Neural crest cell (in vitro differentiated cells): ENCODE results near the gene DNAJC1. TPM values are rescaled to one million over a fixed set of nuclear protein-coding genes. Genes with fewer than 3 reads are reported as not detected.
A peak's percentile ranks its signal among the peaks of the same experiment; 100 is the strongest.

Experiments
- DNase-seq: peaks from one replicate; pipeline ENCODE4 v3.0.0; 2021; ENCODE audit warnings: low read depth, mixed read lengths, low spot score
- H3K27ac Mint-ChIP-seq: one replicate; pipeline ENCODE4 v1.8.0; 2021; ENCODE audit warnings: mild to moderate bottlenecking, mixed read lengths; ENCODE audit not compliant: unreplicated experiment
- H3K27me3 Mint-ChIP-seq: 2 replicates; pipeline ENCODE4 v1.8.0; 2021; ENCODE audit warnings: low read depth, mild to moderate bottlenecking, mixed read lengths
- H3K36me3 Mint-ChIP-seq: 2 replicates; pipeline ENCODE4 v1.8.0; 2021; ENCODE audit warnings: low read depth, mild to moderate bottlenecking, mixed read lengths
- H3K4me1 Mint-ChIP-seq: 2 replicates; pipeline ENCODE4 v1.8.0; 2021; ENCODE audit warnings: mixed read lengths
- H3K4me3 Mint-ChIP-seq: one replicate; pipeline ENCODE4 v1.8.0; 2021; ENCODE audit warnings: mild to moderate bottlenecking, mixed read lengths
- H3K9me3 Mint-ChIP-seq: 2 replicates; pipeline ENCODE4 v1.8.0; 2021; ENCODE audit warnings: mixed read lengths
- total RNA-seq: library from RNA; stranded (reverse); gene quantifications from 2 replicates; pipeline ENCODE4 v1.2.1, GENCODE V29; 2021
- TF ChIP-seq, protein P1 (sequence below): fragments of 200-600 bp; sonication (generic); conservative IDR thresholded peaks from 2 replicates; pipeline ENCODE4 v1.5.0; 2021; ENCODE audit warnings: antibody characterized with exemption, mild to moderate bottlenecking

Gene DNAJC1
- total RNA-seq, 1 donor from 2014 or later, result 34.3 TPM

DNA sequence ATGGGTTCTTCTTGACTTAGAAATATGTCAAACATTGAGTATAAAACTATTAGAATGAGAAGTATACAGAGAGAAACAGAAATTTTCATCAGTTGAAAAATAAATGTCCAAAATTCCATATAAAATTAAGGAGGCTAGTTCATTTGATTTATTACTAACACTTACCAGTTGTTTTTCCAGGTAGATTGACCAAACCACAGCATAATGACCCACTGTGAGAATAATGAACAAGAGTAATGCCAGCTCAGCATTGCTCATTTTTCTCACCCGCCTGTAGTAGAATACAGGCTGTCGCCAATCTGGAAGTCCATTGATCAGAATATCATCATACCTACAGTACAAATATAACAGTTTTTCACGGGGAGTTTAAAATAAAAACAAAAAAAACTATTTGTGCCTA, 82.9 kb downstream of the DNAJC1 start:
- no peak for DNase-seq
- peaks cover 3% of the 10 kb centered on the region for H3K9me3 Mint-ChIP-seq
- TF ChIP-seq, protein P1, sequence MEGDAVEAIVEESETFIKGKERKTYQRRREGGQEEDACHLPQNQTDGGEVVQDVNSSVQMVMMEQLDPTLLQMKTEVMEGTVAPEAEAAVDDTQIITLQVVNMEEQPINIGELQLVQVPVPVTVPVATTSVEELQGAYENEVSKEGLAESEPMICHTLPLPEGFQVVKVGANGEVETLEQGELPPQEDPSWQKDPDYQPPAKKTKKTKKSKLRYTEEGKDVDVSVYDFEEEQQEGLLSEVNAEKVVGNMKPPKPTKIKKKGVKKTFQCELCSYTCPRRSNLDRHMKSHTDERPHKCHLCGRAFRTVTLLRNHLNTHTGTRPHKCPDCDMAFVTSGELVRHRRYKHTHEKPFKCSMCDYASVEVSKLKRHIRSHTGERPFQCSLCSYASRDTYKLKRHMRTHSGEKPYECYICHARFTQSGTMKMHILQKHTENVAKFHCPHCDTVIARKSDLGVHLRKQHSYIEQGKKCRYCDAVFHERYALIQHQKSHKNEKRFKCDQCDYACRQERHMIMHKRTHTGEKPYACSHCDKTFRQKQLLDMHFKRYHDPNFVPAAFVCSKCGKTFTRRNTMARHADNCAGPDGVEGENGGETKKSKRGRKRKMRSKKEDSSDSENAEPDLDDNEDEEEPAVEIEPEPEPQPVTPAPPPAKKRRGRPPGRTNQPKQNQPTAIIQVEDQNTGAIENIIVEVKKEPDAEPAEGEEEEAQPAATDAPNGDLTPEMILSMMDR, result no peak
- no peaks in the 10 kb centered on the region for H3K27me3 Mint-ChIP-seq
- peaks cover 40% of the 10 kb centered on the region for H3K4me1 Mint-ChIP-seq
- H3K27ac Mint-ChIP-seq, result no peak overlapping the region
- peaks cover 3% of the 10 kb centered on the region for H3K36me3 Mint-ChIP-seq
- no peak overlapping the region for H3K4me3 Mint-ChIP-seq

DNA sequence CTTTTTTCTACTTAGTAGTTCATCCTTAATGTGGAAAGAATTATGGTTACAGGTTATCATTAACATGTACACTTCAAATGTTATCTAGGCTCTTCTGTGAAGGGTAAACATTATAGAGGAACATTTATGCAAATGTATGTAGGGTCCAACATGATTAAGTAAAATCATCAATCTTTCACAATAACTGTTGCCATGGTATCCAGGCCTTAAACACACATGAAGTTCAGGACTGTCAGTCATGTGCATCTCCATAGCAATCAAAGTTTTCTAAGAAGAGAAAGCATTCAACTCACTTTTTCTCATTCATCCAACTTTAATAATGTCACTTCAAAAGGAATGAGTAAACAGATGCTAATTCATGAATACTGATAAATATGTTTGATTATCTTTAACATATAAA, 83.6 kb downstream of the DNAJC1 start:
- Mint-ChIP-seq H3K9me3 (no peaks in the 10 kb centered on the region), H3K36me3 (no peaks in the 10 kb centered on the region), H3K27me3 (no peaks in the 10 kb centered on the region), H3K4me3 (no peak overlapping the region), H3K27ac (no peak overlapping the region), H3K4me1 (peaks cover 36% of the 10 kb centered on the region)
- DNase-seq, result no peak
- TF ChIP-seq, protein P1, result no peak

DNA sequence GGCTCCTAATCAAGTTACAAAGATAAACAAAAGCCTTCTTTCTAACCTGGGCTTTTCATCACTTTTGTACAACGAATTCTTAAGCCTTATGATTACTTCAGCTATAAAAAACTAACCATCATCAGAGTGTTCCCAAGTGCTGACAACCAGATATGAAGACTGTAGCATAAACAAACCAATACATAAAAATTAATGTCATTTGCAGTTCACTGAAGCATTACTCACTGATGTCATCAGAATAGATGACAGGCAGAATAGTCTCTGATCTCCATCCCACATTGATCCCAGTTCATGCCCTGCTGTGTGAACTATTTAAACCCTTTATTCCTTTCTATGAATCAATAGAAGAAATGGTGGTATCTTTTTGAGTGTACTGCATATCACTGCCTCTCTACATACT, 84.4 kb downstream of the DNAJC1 start:
- Mint-ChIP-seq H3K9me3 (no peaks in the 10 kb centered on the region), H3K27me3 (no peaks in the 10 kb centered on the region), H3K4me1 (peaks cover 34% of the 10 kb centered on the region), H3K27ac (peak overlapping the region; percentile 13), H3K4me3 (no peak overlapping the region), H3K36me3 (no peaks in the 10 kb centered on the region)
- TF ChIP-seq, protein P1, result no peak
- no peak for DNase-seq

DNA sequence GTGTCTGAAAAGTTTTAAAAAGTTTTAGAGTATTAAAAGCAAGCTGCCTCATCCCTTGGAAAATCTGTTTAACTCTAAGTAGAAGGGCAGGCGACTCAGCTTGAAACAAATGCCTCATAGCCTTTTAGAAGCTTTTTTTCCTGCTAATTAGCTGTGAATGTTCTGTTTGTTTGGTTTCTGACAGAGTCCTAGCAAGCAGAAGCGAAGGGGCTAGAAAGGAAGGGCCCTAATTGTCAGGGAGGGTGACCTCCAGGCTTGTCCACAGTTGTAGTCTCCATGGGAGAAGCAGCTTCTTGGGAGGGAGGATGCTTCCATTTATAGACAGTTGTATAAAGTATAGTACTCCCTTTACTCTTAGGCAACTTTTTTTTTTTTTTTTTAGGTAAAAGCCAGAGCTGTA, 90.9 kb downstream of the DNAJC1 start:
- DNase-seq, result no peak
- Mint-ChIP-seq H3K4me3 (peak overlapping the region; percentile 2), H3K27me3 (no peaks in the 10 kb centered on the region), H3K27ac (peak overlapping the region; percentile 52), H3K4me1 (peaks cover 32% of the 10 kb centered on the region), H3K9me3 (peaks cover 6% of the 10 kb centered on the region), H3K36me3 (peaks cover 9% of the 10 kb centered on the region)
- TF ChIP-seq, protein P1, result no peak

DNA sequence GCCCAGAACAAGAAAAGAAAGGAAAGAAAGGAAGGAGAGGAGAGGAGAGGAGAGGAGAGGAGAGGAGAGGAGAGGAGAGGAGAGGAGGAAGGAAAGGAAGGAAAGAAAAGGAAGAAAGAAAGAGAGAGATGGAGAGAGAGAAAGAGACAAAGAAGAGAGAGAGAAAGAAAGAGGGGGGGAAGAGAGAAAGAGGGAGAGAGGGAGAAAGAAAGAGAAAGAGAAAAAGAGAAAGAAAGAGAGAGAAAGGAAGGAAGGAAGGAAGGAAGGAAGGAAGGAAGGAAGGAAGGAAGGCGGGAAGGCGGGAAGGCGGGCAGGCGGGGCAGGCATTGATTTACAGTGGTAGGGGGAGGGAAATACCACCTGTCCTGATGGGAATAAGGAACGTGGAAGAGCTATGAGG, 92.7 kb downstream of the DNAJC1 start:
- peaks cover 32% of the 10 kb centered on the region for H3K4me1 Mint-ChIP-seq
- TF ChIP-seq, protein P1, result no peak
- no peak overlapping the region for H3K27ac Mint-ChIP-seq
- DNase-seq, result no peak
- peaks cover 6% of the 10 kb centered on the region for H3K9me3 Mint-ChIP-seq
- H3K4me3 Mint-ChIP-seq, result no peak overlapping the region
- H3K36me3 Mint-ChIP-seq, result peaks cover 9% of the 10 kb centered on the region
- no peaks in the 10 kb centered on the region for H3K27me3 Mint-ChIP-seq

DNA sequence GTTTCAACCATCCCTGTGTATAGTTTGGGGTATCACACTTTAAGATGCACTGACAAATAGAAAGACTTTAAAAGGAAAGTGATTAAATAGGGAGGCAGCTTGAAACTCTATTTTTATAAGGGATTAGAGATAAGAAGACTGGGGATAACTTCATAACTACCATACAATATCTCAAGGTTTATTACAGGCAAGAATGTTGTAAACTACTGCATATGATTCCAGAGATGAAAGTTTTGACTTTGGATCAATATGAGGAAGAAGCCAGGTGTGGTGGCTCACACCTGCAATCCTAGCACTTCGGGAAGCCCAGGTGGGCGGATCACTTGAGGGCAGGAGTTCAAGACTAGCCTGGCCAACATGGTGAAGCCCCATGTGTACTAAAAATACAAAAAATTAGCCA, 96.1 kb downstream of the DNAJC1 start:
- Mint-ChIP-seq H3K4me1 (peaks cover 12% of the 10 kb centered on the region), H3K4me3 (no peak overlapping the region), H3K27ac (no peak overlapping the region), H3K36me3 (peaks cover 9% of the 10 kb centered on the region), H3K9me3 (peaks cover 6% of the 10 kb centered on the region), H3K27me3 (no peaks in the 10 kb centered on the region)
- no peak for DNase-seq
- TF ChIP-seq, protein P1, result no peak
